ENCODE results near the gene ZBTB48. TPM values are rescaled to one million over a fixed set of nuclear protein-coding genes. Genes with fewer than 3 reads are reported as not detected.

The ZBTB48 gene
- total and polyA plus RNA-seq, 4 donors = 8.3 to 18.1 (median 13.1) TPM

DNA sequence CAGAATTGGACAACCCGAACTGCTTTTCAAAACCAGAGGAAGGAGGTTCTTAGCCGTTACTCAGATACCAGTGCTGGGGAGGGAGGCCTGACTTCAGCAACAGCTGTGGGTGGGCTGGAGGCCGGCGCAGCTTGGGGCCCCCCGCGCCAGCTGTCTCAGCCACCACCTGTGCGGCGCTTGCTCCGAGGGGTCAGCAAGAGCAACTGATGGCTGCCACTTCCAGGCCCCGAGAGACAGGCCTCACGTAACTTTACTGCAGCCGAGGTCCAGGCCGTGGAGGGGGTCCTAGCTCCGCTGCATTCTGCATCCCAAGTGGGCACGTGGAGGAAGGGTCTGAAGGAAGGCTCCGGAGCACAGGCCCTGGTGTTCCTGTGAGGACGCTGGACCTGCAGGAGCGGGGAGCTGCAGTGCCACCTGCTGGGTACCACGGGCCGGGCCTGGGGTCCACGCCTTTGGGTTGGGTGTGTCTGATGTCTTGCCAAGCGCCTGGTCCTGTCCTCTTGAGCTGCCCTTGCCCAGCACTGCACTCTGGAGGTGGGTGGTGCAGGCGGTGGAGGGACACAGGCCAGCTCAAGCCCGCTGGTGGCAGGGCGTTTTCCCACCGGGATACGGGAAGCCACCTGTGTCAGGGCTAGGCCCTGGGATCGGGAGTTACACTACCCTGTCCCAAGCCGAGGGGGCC lies 54.7 kb downstream of the ZBTB48 start (continued):
- TF ChIP-seq HNF4G (IDR thresholded peaks at IDR 0.05) = no peak

DNA sequence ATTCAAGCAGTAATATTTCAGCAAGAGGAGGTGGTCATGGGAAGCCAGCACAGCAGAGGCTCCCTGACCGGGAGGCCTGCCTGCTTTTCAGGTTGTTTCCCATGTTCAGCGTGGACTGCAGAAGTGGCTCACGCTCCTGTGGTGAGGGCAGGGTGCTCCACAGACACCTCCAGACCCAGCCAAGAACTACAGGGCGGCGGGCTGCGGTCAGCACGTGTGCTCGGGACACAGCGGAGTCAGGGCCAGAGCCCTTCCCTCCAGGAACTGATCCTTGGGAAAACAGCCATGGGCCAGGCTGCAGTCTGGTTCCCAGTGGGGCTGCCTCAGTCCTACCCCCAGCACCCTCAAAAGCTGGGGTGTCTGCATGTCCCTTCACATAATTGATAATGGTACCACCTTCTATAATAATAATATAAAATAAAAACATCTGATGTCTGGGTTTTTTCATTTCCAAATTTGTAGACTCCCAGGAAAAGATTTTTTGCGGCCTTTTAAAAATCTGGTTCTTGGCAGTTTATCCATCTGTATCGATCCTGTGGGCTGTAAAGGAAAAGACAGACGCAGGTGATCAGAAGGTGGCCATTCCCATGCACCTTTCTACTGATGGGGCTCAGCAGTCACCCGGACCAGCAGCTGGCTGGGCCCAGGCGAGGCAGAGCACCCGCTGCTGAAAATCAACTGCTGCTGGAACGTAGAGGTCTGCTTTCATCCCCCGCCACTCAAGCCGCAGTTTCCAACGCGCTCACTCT lies 55.5 kb downstream of the ZBTB48 start:
- 92% methylated on average over 20 of the region's 20 CpGs for WGBS

GRCh38 chr1:6635910-6636760 lies 56.3 kb downstream of the ZBTB48 start:
- no peaks in the 10 kb centered on the region for H3K27me3 ChIP-seq (ENCODE audit: control insufficient read depth in 4 of 4, insufficient read depth in 4 of 4, low read length in 3 of 4)
- no peaks in the 10 kb centered on the region for H3K4me1 ChIP-seq (ENCODE audit: control insufficient read depth in 4 of 4, insufficient read depth in 4 of 4, low read length in 3 of 4)
- H3K36me3 ChIP-seq (ENCODE audit: control insufficient read depth in 4 of 4, insufficient read depth in 3 of 4, low read depth in 1 of 4, low read length in 3 of 4) = peaks cover 25 to 69% (median 40%) of the 10 kb centered on the region in 4 donors
- no peak overlapping the region for H3K27ac ChIP-seq (ENCODE audit: low read depth in 1 of 2, low read length in 2 of 2)
- no peak for DNase-seq (ENCODE audit: low spot score)
- no peak overlapping the region for H3K4me3 ChIP-seq (ENCODE audit: low read depth in 1 of 3, low read length in 3 of 3)
- H3K9ac ChIP-seq (ENCODE audit: low read depth in 1 of 2, low read length in 2 of 2) = no peak overlapping the region
- no peaks in the 10 kb centered on the region for H3K9me3 ChIP-seq (ENCODE audit: control insufficient read depth in 4 of 4, low read length in 3 of 4)
- WGBS = 86% methylated on average over 16 of the region's 16 CpGs
- TF ChIP-seq TAF1 (conservative IDR thresholded peaks at IDR 0.05) = no peak
- TF ChIP-seq FOXA1 (IDR thresholded peaks at IDR 0.05) = no peak
- TF ChIP-seq YY1 (IDR thresholded peaks at IDR 0.05) = no peak
- TF ChIP-seq, protein P1, sequence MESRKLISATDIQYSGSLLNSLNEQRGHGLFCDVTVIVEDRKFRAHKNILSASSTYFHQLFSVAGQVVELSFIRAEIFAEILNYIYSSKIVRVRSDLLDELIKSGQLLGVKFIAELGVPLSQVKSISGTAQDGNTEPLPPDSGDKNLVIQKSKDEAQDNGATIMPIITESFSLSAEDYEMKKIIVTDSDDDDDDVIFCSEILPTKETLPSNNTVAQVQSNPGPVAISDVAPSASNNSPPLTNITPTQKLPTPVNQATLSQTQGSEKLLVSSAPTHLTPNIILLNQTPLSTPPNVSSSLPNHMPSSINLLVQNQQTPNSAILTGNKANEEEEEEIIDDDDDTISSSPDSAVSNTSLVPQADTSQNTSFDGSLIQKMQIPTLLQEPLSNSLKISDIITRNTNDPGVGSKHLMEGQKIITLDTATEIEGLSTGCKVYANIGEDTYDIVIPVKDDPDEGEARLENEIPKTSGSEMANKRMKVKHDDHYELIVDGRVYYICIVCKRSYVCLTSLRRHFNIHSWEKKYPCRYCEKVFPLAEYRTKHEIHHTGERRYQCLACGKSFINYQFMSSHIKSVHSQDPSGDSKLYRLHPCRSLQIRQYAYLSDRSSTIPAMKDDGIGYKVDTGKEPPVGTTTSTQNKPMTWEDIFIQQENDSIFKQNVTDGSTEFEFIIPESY (IDR thresholded peaks at IDR 0.05) = no peak
- no peak for TF ChIP-seq SP1 (IDR thresholded peaks at IDR 0.05)
- no peak for TF ChIP-seq HNF4A (conservative IDR thresholded peaks at IDR 0.05)
- no peak for TF ChIP-seq RXRA (IDR thresholded peaks at IDR 0.05)
- no peak for TF ChIP-seq JUND (IDR thresholded peaks at IDR 0.05)
- no peak for TF ChIP-seq RAD21 (IDR thresholded peaks at IDR 0.05)
- TF ChIP-seq HNF4G (IDR thresholded peaks at IDR 0.05) = no peak
- TF ChIP-seq GABPA (IDR thresholded peaks at IDR 0.05 in 1 of 2, conservative IDR thresholded peaks at IDR 0.05 in 1 of 2) = no peak
- TF ChIP-seq EGR1 (IDR thresholded peaks at IDR 0.05; ENCODE audit: low read depth in 2 of 2) = no peak
- TF ChIP-seq, protein P2, sequence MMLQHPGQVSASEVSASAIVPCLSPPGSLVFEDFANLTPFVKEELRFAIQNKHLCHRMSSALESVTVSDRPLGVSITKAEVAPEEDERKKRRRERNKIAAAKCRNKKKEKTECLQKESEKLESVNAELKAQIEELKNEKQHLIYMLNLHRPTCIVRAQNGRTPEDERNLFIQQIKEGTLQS (IDR thresholded peaks at IDR 0.05) = no peak
- no peak for TF ChIP-seq CTCF (IDR thresholded peaks at IDR 0.05; ENCODE audit: low read depth, low read length, missing input control)
- TF ChIP-seq NR2F2 (IDR thresholded peaks at IDR 0.05) = no peak
- TF ChIP-seq, protein P3, sequence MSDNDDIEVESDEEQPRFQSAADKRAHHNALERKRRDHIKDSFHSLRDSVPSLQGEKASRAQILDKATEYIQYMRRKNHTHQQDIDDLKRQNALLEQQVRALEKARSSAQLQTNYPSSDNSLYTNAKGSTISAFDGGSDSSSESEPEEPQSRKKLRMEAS (IDR thresholded peaks at IDR 0.05) = no peak

More for the DNA sequence above, 55.5 kb downstream of the ZBTB48 start:
- no peak for DNase-seq (ENCODE audit: low spot score)
- no peaks in the 10 kb centered on the region for H3K27me3 ChIP-seq (ENCODE audit: control insufficient read depth in 4 of 4, insufficient read depth in 4 of 4, low read length in 3 of 4)
- H3K4me3 ChIP-seq (ENCODE audit: low read depth in 1 of 3, low read length in 3 of 3) = no peak overlapping the region
- peaks cover 25 to 70% (median 39%) of the 10 kb centered on the region in 4 donors for H3K36me3 ChIP-seq (ENCODE audit: control insufficient read depth in 4 of 4, insufficient read depth in 3 of 4, low read depth in 1 of 4, low read length in 3 of 4)
- H3K9me3 ChIP-seq (ENCODE audit: control insufficient read depth in 4 of 4, low read length in 3 of 4) = no peaks in the 10 kb centered on the region
- no peaks in the 10 kb centered on the region for H3K4me1 ChIP-seq (ENCODE audit: control insufficient read depth in 4 of 4, insufficient read depth in 4 of 4, low read length in 3 of 4)
- H3K9ac ChIP-seq (ENCODE audit: low read depth in 1 of 2, low read length in 2 of 2) = no peak overlapping the region
- H3K27ac ChIP-seq (ENCODE audit: low read depth in 1 of 2, low read length in 2 of 2) = no peak overlapping the region
- TF ChIP-seq TAF1 (conservative IDR thresholded peaks at IDR 0.05) (no peak), HNF4G (IDR thresholded peaks at IDR 0.05) (no peak), JUND (IDR thresholded peaks at IDR 0.05) (no peak), NR2F2 (IDR thresholded peaks at IDR 0.05) (no peak), RAD21 (IDR thresholded peaks at IDR 0.05) (no peak)
- TF ChIP-seq, protein P4, sequence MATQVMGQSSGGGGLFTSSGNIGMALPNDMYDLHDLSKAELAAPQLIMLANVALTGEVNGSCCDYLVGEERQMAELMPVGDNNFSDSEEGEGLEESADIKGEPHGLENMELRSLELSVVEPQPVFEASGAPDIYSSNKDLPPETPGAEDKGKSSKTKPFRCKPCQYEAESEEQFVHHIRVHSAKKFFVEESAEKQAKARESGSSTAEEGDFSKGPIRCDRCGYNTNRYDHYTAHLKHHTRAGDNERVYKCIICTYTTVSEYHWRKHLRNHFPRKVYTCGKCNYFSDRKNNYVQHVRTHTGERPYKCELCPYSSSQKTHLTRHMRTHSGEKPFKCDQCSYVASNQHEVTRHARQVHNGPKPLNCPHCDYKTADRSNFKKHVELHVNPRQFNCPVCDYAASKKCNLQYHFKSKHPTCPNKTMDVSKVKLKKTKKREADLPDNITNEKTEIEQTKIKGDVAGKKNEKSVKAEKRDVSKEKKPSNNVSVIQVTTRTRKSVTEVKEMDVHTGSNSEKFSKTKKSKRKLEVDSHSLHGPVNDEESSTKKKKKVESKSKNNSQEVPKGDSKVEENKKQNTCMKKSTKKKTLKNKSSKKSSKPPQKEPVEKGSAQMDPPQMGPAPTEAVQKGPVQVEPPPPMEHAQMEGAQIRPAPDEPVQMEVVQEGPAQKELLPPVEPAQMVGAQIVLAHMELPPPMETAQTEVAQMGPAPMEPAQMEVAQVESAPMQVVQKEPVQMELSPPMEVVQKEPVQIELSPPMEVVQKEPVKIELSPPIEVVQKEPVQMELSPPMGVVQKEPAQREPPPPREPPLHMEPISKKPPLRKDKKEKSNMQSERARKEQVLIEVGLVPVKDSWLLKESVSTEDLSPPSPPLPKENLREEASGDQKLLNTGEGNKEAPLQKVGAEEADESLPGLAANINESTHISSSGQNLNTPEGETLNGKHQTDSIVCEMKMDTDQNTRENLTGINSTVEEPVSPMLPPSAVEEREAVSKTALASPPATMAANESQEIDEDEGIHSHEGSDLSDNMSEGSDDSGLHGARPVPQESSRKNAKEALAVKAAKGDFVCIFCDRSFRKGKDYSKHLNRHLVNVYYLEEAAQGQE (IDR thresholded peaks at IDR 0.05) = no peak
